Large intestine (tissue), 3 donors: ENCODE measurements around the gene DNAJC25. TPM values are rescaled to one million over a fixed set of nuclear protein-coding genes. Genes with fewer than 3 reads are reported as not detected.
"Not testable (repeated sequence)": the region's sequence is repeated elsewhere in the genome, so short reads cannot be mapped to it uniquely, and the experiment has no call there.

Experiments
- DNase-seq, 2 donors: peaks; one replicate each; pipeline versions ENCODE4 v3.0.0 to v3.0.0-alpha.2; 2013
- H3K27ac ChIP-seq: one replicate; pipeline ENCODE4 v1.5.1; 2013; ENCODE audit warnings: low read length
- H3K27me3 ChIP-seq: 2 replicates; pipeline ENCODE4 v1.6.1; 2013; ENCODE audit warnings: low read length; ENCODE audit not compliant: control insufficient read depth, insufficient read depth
- H3K36me3 ChIP-seq: 2 replicates; pipeline ENCODE4 v1.6.1; 2013; ENCODE audit warnings: low read length; ENCODE audit not compliant: control insufficient read depth, insufficient read depth
- H3K4me1 ChIP-seq: one replicate; pipeline ENCODE4 v1.6.1; 2013; ENCODE audit warnings: low read length; ENCODE audit not compliant: control insufficient read depth, insufficient read depth
- H3K4me3 ChIP-seq: one replicate; pipeline ENCODE4 v1.5.1; 2013; ENCODE audit warnings: low read length
- H3K9me3 ChIP-seq: one replicate; pipeline ENCODE4 v1.6.1; 2013; ENCODE audit warnings: mild to moderate bottlenecking, low read depth, low read length, moderate library complexity; ENCODE audit not compliant: control insufficient read depth
- WGBS: methylation state at CpG from one replicate; pipeline ENCODE4 v1.1.5; 2013; ENCODE audit warnings: low lambda C conversion rate; ENCODE audit not compliant: insufficient coverage; 5-methylcytosine and 5-hydroxymethylcytosine counted together
- polyA plus RNA-seq: library from polyadenylated mRNA; unstranded; fragments of 120-200 nt; gene quantifications from one replicate; pipeline ENCODE4 v1.2.1, GENCODE V29; 2013

The DNAJC25 gene
- polyA plus RNA-seq, 1 donor: 12.3 TPM

DNA sequence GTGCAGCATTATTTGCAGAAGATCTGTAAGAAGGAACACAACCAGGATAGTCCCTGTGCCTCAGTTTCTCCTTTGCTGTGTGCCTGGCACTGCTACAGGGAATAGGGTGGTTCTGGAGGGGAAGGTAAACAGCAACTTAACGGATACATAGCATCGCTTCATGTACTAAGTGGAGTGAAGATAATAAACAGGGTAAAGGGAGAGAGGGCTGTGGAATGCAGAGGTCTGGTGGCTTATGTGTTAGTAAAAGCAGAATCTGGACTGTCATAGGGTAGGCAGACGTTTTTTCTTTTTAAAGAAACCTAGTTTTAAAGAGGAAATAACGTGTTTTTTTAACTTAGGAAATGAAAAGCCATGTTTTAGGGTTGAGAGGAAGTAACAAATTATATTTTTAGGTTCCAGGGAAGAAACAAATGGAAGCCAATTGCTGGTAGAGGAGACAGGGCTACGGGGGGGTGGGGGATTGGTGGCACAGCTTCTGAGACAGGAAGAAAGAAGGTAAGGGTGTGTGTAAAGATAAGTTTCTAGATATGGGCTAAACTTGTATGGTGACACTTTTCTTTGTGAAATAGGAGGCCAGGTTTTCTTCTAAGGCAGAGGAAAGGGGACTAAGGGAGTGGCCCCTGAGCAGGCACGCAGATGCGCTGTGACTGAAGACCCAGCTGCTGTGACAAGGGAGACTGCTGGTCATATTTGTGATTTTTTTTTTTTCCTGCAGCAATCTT, 31.6 kb downstream of the DNAJC25 start:
- 18% methylated on average over 3 of the region's 7 CpGs for WGBS
- DNase-seq: peak in 1 of 2 donors; percentile 34

DNA sequence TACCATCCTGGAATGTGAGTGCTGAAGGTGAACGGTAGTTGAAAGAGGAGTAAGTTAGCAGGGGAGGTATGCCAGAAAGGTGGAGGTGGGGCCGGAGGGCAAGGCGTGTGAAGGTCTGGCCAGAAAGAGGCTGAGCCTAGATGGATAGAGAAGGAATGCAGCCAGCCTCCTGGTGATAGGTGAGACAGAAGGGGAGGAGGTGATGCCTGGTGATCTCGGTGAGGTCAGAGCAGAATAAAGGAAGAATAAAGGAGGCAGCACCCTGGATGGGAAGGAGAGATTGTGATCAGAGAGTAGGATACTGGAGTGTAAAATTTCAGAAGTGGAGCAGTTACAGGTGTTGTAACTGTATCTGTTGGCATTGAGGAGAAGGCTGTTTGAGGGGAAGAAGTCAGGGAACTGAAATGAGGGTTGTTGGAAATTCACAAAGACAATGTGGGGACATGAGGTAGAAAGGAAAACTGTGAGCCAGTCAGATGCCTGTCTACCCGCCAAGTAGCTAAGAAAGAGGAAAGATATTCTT, 32.2 kb downstream of the DNAJC25 start:
- peak overlapping the region; percentile 68 for H3K27ac ChIP-seq

More for the DNA sequence above, 31.6 kb downstream of the DNAJC25 start:
- Histone ChIP-seq H3K27me3 (no peaks in the 10 kb centered on the region), H3K27ac (peak overlapping the region; percentile 68), H3K4me3 (peak overlapping the region; percentile 73), H3K4me1 (peaks cover 15% of the 10 kb centered on the region), H3K9me3 (no peaks in the 10 kb centered on the region), H3K36me3 (peaks cover 13% of the 10 kb centered on the region)

GRCh38 chr9:111668026-111668573, 37.0 kb downstream of the DNAJC25 start:
- no peaks in the 10 kb centered on the region for H3K27me3 ChIP-seq
- H3K9me3 ChIP-seq: no peaks in the 10 kb centered on the region
- no peak overlapping the region for H3K4me3 ChIP-seq
- no CpG with 5 or more reads among the region's 1 CpG for WGBS
- peaks cover 3% of the 10 kb centered on the region for H3K4me1 ChIP-seq
- no peak for DNase-seq
- H3K36me3 ChIP-seq: peaks cover 18% of the 10 kb centered on the region
- no peak overlapping the region for H3K27ac ChIP-seq

More for the DNA sequence above, 32.2 kb downstream of the DNAJC25 start:
- 47% methylated on average over 3 of the region's 5 CpGs for WGBS
- DNase-seq: no peak
- Histone ChIP-seq H3K4me3 (no peak overlapping the region), H3K9me3 (no peaks in the 10 kb centered on the region), H3K4me1 (peaks cover 15% of the 10 kb centered on the region), H3K27me3 (no peaks in the 10 kb centered on the region), H3K36me3 (peaks cover 14% of the 10 kb centered on the region)

DNA sequence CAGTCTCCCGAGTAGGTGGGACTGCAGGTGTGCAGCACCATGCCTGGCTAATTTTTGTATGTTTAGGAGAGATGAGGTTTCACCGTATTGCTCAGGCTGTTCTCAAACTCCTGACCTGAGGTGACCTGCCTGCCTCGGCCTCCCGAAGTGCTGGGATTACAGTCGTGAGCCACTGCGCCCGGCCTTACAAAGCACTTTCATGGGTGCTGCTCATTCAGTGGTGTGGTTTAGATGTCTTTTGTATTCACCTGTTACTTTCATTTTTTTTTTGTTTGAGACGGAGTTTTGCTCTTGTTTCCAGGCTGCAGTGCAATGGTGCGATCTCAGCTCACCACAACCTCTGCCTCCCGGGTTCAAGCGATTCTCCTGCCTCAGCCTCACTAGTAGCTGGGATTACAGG, 37.5 kb downstream of the DNAJC25 start:
- peaks cover 18% of the 10 kb centered on the region for H3K36me3 ChIP-seq
- not testable (repeated sequence) for H3K4me1 ChIP-seq, H3K9me3 ChIP-seq, H3K27ac ChIP-seq, H3K4me3 ChIP-seq, H3K27me3 ChIP-seq, DNase-seq
- 100% methylated on average over 1 of the region's 11 CpGs for WGBS

GRCh38 chr9:111674319-111674718, 43.2 kb downstream of the DNAJC25 start:
- H3K9me3 ChIP-seq: no peaks in the 10 kb centered on the region
- H3K36me3 ChIP-seq: peaks cover 2% of the 10 kb centered on the region
- no peak overlapping the region for H3K27ac ChIP-seq
- H3K4me1 ChIP-seq: no peaks in the 10 kb centered on the region
- WGBS: no CpG with 5 or more reads among the region's 2 CpGs
- no peak for DNase-seq
- no peaks in the 10 kb centered on the region for H3K27me3 ChIP-seq
- H3K4me3 ChIP-seq: no peak overlapping the region

- DNase-seq: no peak
- H3K27ac ChIP-seq: no peak overlapping the region
- H3K36me3 ChIP-seq: peaks cover 6% of the 10 kb centered on the region
Observed at GRCh38 chr9:111676116-111676515, 45.0 kb downstream of the DNAJC25 start.

DNA sequence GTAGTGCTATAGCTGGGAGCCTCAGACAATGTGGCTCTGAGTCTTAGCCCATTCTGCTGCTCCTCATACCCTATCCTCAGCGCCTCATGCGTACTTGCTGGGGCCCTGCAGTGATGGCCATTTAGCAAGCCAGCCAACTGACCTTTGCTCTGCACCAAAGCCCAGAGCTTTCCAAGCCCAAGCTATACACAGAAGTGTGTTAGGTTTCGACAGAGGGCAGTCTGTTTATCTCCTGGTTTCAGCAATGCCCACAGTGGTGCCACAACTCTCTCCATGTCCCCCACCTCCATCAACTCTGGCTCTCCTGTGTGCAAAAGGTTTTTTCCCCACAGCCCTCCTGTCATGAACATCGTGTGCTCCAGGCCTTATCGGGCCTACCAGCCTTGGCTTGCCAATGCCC, 47.2 kb downstream of the DNAJC25 start:
- Histone ChIP-seq H3K4me3 (no peak overlapping the region), H3K9me3 (no peaks in the 10 kb centered on the region), H3K36me3 (peaks cover 6% of the 10 kb centered on the region), H3K27me3 (no peaks in the 10 kb centered on the region), H3K27ac (peak overlapping the region; percentile 34), H3K4me1 (no peaks in the 10 kb centered on the region)
- peak; percentile 45 to 60 for DNase-seq
- WGBS: no CpG with 5 or more reads among the region's 5 CpGs

More at GRCh38 chr9:111676116-111676515, 45.0 kb downstream of the DNAJC25 start:
- Histone ChIP-seq H3K9me3 (no peaks in the 10 kb centered on the region), H3K27me3 (no peaks in the 10 kb centered on the region), H3K4me3 (no peak overlapping the region), H3K4me1 (no peaks in the 10 kb centered on the region)
- 96% methylated on average over 3 of the region's 3 CpGs for WGBS

DNA sequence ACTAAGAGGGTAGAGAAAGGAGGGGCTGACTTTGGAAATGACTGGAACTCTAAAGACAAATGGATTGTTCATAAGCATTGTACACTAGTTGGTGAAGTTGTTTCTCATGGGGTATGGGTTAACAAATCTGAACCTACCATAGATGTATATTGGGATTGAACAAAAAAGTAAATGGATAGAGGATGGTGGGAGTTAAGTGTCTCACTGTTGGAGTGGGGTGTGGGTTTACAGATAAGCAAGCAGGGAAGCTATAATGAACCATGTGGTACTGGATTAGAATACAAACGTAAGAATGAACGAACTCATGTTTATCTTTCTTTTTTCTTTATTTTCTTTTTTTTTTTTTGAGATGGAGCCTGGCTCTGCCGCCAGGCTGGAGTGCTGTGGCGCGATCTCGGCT, 48.1 kb downstream of the DNAJC25 start:
- Histone ChIP-seq H3K36me3 (peaks cover 6% of the 10 kb centered on the region), H3K9me3 (no peaks in the 10 kb centered on the region), H3K27ac (no peak overlapping the region), H3K4me1 (no peaks in the 10 kb centered on the region), H3K27me3 (no peaks in the 10 kb centered on the region), H3K4me3 (no peak overlapping the region)
- DNase-seq: no peak
- WGBS: 90% methylated on average over 2 of the region's 6 CpGs

DNA sequence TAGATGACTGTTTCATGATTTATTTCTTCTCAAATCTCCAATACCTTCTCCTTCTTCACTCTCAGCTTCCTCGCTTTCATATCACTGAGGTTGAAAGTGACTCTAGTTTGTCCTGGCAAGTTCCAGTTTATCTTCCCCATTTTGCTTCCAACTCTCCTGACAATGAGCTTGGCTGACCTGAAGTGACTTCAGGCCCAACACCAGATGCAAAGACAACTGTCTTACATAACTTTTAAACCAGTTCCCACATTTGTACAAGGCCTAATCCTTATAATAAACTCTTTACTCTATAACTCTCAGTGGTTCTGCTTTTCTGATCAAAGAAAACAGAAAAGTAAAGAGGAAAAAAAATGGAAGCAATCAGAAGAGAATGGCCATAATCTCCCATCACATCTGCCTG, 52.3 kb downstream of the DNAJC25 start:
- H3K4me3 ChIP-seq: no peak overlapping the region
- WGBS: 83% methylated on average over 1 of the region's 1 CpG
- peaks cover 4% of the 10 kb centered on the region for H3K36me3 ChIP-seq
- peaks cover 7% of the 10 kb centered on the region for H3K4me1 ChIP-seq
- H3K27ac ChIP-seq: no peak overlapping the region
- no peaks in the 10 kb centered on the region for H3K9me3 ChIP-seq
- no peaks in the 10 kb centered on the region for H3K27me3 ChIP-seq
- no peak for DNase-seq

GRCh38 chr9:111691672-111692329, 60.7 kb downstream of the DNAJC25 start:
- peaks cover 7% of the 10 kb centered on the region for H3K4me1 ChIP-seq
- no peaks in the 10 kb centered on the region for H3K9me3 ChIP-seq
- H3K27ac ChIP-seq: no peak overlapping the region
- H3K27me3 ChIP-seq: no peaks in the 10 kb centered on the region
- no peaks in the 10 kb centered on the region for H3K36me3 ChIP-seq
- no peak overlapping the region for H3K4me3 ChIP-seq
- DNase-seq: peak in 1 of 2 donors; percentile 35
- WGBS: 53% methylated on average over 3 of the region's 5 CpGs
